Hematopoietic multipotent progenitor cell treated with erythropoietin and hydrocortisone succinate and interleukin-3 and kit ligand, for 17 days (in vitro differentiated cells): ENCODE results near the gene SLC24A3.
A peak's percentile ranks its signal among the peaks of the same experiment; 100 is the strongest.

Experiments used
- DNase-seq: peaks from one replicate; pipeline ENCODE4 v3.0.0-alpha.2; 2015; ENCODE audit warnings: low spot score

Gene SLC24A3

DNA sequence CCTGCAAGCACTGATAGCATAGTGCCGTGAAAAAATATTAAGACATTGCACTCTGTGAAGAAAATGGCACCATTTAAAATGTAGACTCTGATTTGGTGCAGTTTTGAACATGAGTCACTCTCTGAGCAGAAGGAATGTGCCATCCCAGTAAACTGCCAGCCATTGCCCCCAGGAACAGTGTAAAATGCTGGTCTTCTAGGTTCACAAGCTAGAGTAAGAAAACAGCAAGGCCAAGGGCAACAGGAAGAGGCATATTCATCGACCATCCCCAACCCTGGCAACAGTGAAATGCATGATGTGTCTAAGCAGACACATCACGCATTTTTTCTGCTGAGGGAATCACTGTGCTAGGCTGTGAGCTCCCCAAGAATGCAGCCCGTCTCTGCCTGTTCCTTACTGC, 382.5 kb downstream of the SLC24A3 start:
- no peak for DNase-seq

DNA sequence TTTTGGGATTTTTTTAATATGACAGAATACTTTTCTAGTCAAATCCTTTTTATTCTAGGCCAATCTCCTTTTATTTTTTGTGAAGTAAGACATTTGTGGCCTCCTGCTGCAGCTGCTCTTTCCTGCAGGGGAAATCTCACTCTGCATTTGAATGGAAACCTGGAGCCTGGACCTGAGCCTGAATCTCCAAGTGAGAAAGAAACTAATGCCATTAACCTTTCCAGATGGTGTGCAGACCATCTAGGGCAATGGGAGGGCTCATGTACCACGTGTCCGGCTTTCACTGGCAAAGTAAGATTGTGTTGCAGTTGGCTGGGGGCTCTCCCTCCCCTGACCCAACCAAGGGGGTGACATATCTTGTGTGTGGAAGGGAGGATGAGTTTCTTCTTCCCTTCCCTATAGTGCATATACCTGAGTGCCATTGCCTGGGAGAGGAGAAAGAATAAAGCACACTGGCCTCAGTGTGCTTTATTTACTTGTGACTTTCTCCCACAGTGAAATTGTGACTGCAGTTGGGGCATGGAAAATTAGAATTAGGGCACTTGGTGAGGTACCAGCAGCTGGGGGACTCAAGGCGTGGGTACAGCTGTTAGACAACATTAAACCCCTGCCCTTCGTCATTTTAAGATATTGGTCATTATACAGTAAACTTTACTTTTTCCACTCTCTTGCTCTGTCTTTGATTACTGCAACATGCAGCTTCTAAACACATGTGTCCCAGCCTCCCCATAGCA, 385.8 kb downstream of the SLC24A3 start:
- no peak for DNase-seq

DNA sequence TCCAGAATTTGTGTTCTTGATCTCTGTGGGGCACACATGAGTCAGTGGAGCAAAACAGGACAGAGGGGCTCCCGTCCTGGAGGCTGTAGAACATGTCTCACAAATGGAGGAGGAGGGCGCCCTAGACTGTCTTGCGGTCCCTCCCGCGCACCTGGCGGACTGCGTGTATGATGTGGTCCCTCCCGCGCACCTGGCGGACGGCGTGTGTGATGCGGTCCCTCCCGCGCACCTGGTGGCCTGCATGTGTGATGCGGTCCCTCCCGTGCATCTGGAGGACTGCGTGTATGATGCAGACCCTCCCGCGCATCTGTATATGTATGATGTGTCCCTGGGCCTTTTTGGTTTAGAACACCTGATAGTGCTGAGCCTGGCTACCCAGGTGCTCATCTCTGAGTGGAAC, 386.8 kb downstream of the SLC24A3 start:
- no peak for DNase-seq

DNA sequence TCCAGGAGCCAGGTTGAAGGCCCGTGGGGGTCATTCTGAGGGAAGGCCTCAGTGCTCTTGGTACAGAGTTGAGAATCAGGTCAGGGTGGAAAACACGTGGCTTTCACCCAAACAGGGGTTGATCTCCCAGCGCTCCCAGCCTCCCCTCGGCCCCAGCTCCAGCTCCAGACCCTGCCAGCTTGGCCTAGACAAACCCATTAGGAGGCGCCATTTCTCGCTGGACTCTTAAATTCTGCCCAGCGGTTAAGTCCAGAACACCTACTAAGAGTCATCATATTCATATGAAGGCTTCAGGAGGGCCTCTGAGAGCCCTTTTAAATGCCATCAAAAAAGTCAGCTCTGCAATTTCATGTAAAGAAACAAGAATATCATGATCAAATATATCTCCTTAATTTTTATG, 387.6 kb downstream of the SLC24A3 start:
- DNase-seq: no peak

DNA sequence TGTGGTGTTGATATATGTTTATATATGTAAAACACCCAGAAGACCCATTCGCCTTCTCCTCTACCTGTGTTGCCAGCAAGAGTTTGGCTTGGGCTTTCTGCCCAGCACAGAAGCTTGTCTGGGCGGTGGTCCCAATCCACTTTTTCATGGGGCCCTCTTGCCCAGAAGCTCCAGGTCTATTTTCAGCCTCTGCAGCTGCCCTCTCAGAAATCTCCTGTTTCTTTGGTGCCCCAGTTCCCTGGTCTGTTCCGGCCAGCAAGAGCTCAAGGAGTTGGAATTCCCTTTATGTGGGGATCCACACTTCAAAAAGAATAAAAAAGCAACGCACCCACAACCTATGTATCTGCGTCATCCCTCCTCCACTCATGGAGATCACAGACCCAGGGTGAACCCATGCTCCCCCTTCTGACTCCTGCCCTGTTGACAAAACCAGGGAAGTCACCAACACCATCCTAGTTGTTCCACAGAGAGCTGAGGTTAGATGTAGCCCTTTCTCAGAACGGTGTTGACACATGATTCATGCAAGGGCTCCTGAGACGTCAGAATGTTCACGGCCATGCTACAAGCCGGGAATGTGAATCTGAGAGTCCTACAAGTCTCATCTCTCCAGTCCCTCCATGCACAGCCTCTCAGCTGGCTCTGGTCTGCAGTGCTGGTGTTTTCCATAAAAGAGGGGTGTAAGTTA, 388.8 kb downstream of the SLC24A3 start:
- DNase-seq: no peak

DNA sequence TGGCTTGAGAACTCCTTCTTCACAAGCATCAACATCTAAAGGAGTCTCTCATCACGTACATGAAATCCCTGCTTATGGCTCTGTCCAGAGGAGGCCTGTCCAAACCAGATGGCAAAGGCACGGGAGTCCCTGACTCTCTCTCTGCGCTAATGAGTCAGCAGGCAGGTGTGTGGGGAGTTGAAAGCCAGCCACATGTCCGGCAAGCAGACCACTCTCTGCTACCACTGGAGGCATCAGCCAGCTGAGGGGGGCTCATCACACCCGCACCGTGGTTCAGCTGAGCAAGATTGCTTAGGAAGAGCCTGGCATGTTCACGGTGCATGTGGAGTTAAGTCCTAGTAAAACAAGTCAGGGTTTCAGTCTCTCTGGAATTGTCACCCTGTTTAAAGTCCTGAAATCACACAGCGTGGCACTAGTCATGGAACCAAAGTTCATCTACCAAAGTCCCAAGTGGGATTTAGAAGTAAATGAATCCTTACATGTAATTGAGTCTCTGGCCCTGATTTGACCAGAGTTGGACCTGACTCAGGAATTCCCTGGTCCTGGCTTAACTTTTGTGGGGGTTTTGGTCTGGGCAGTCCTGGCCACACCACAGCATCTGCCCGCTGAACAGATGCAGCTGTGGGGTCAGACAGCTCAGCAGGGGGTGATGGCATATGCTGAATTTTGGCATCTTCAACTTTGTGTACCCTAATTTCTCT, 390.4 kb downstream of the SLC24A3 start:
- DNase-seq: no peak

DNA sequence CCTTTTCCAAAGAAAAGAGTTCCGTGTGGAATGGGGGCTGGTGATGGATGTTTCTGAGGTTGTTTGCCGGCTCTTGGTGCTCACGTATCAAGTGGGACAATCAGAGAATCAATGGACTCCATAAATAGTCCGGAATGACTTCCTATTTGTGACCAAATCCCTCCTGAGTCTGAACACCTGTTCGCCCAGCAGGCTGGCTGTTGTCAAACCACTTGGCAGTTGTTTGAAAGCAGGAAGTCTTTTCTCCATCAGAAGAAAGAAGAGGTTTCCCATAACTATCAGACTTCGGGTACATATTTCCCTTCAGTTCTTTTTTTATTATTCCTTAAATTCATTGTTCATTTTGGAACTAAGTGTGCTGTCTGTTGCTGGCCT, 390.9 kb downstream of the SLC24A3 start:
- DNase-seq: no peak

DNA sequence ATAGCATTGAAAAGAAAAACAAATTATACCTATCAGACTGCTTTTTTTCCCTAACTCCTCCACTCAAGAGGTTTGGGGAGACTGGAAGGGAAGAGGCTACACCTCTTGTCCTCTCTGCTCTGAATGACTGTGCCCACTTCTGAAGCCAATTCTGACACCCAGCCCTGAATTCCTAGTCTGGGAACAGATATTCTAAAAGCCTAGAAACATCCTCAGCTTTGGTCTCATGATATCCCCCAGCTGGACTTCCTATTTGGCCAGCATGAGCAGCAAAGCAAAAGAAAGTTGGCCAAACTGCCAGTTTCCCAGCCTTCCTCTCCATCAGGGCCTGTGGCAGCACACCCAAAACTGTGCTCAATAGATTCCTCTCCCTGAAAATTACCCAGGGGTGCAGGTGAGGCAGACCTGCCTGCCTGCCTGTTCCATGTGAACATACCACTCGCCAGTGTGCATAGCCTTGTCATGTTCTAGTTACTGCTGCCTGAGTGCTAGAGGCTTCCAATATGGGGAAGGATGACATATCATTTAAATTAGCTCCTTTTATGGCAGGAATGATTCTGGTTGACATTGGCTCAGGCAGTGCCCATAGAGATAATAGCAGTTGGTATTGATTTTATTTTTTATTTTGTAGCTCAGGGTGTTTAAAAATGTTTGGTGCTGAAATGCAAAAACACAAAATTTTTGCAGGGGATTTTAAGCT, 393.5 kb downstream of the SLC24A3 start:
- no peak for DNase-seq

DNA sequence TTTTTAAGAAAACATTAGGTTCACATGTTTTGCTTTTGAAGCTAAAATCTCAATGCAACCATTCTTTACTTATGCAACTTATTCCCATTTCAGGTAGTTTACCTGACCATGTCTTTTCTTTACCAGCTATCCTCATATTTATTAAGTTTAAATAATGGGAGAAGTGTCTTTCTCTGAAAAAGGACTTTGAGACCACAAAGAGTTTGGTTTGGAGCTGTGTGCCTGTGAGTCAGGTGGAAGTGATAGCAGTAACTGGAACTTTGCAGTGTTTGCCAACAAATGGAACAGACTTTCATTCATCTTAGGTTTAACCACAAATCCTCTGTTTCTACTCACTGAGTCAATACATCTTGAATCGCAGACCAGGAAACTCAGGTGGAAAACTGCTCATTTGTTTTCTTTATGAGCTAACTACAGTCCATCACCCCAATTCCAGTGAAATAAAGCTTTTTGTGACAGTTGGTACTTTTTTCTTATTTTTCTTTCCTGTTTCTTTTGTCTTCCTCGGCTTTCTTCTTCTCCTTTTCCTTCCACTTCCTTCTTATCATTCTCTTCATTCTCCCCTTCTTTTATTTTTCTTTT, 397.3 kb downstream of the SLC24A3 start:
- DNase-seq: no peak

DNA sequence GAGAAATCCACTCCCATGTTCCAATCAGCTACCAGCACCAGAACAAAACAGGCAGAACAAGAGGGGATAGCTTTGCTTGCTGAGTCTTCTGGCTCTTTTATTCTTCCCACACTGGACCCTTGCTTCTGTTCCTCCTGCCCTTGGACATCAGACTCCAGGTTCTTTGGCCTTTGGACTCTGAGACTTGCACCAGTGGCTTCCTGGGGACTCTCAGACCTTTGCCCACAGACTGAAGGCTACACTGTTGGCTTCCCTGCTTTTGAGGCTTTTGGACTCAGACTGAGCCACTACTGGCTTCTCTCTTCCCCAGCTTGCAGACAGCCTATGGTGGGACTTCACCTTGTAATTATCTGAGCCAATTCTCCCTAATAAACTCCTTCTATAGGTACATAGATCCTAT, 403.2 kb downstream of the SLC24A3 start:
- no peak for DNase-seq

DNA sequence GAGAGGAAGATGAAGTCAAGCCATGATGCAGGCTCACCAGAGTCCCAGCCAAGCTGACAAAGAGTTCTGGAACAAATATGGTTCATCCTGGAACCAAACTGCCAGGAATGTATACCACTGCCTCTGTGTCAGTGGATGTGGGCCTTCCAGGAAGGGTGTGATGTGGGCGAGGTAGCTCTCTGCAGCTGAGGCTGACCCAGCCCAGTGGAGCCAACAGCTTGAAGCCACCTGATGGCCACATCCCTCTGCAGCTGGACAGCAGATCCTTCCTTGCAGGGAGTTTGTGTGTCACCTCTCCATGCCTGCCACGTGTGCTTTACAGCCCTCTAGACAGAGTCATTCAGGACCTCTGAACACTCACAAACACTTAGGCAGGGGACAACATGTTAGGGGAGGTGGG, 403.6 kb downstream of the SLC24A3 start:
- DNase-seq: no peak

DNA sequence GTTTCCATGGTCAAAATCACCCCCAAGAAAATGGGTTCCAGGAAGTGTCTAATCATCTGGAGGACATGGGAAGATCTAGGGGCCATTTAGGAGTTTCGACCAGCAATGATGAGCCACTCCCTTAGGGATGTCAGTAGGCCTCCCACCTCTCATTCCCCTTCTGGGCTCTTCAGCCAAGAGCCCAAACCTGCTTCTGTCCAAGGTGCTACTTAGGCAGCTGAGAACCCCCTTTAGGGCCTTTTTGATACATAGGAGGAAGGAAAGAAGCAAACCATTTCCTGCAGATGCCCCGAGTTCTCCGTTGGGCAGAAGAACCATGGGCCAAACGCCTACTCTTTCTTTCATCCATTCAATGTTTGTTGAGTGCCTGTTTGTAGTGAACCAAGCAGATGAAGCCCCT, 404.2 kb downstream of the SLC24A3 start:
- no peak for DNase-seq

DNA sequence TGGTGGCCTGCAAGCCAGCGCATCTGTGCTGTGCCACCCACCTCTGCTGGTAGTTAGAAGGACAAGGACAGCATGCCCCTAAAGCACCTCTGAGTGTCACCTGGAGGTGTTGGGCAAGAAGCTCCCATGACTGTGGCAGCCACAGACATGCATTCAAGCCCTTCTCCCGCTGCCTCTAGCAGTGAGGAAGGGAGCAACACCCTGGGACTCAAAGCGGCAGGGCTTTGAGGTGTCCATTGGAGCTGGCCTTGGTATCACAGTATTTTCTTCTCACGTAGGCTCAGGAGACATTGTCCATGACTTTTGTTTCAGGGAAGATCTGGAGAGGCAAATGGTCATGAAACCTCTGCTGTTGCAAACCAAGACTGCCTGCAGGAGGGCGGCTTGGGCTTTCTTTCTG, 404.8 kb downstream of the SLC24A3 start:
- DNase-seq: no peak

DNA sequence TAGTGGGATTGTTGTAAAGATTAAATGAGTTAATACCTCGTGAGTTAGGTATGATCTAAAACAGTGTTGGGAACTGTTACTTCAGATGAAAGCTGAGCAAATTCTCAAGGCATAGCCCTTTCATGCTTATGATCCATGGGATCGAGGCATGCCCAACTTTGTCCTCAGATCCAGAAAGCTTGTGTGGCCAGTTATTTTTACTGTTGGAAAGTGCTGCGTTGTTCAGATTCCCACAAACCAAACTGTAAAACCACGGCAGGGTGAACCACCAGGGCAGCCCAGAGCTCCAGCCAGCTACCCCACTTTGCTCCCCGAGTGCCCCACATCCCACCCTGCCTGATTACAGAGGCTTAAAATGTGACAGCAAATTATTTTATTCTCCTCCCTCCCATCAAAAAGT, 406.3 kb downstream of the SLC24A3 start:
- DNase-seq: no peak

DNA sequence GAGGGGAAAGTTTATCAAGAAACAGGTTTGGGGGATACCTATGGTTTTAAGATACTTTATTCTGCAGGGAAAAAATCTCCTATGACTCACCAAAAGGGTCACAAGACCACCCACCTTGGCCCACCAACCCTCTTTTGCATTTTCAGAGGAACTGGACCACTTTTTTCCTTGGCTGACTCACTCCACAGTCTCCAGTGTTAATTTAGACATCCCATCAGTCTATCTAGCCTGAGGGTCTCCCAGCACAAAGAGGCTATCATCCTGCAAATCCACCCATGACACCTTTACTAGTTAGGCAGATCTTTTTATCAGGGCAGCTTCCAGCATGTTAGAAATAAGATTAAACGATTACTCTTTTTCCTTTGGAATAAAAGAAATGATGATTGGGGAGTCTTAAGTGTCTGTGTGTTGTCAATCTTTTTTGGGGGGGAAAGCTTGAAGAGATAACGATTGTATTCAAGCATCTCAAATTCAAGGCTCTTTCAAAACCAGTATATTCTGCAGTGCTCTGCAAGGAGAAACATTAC, 407.5 kb downstream of the SLC24A3 start:
- no peak for DNase-seq

DNA sequence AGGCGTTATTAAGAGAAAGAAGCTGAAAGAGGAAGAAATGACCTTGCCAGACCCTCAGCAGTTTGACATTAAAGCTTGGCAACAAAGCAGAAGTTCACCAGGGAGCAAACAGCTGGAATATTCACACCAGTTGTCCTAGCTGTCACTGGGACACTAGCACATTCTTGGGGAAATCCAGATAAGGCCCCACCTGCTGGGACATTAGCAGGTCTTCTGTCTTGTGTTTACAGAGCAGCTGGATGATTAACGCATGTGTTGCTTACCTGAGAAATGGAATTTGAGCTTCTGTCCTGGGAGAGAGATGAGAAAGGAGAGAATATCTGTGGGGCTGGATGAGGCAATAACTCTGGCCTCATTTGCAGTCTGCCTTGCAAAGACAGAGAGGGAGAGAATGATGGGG, 408.0 kb downstream of the SLC24A3 start:
- DNase-seq: no peak

DNA sequence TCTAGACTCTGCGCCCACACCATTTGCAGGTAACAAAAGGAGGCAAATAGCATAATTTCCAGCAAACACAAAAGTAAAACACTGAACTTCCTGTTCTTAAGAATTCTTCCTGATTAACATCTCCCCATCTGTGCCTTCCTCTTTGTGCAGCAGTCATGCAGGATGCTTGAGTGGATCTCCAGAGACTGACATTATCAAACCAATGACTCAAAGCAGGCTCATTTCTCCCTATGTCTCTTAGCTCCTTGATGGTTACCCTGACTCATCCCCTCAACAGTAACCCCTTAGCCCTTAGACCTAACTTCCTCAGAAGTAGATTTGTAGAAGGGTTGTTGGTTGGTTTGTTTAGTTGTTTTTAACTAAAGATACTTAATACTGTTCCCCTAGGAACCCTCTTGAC, 408.6 kb downstream of the SLC24A3 start:
- no peak for DNase-seq

DNA sequence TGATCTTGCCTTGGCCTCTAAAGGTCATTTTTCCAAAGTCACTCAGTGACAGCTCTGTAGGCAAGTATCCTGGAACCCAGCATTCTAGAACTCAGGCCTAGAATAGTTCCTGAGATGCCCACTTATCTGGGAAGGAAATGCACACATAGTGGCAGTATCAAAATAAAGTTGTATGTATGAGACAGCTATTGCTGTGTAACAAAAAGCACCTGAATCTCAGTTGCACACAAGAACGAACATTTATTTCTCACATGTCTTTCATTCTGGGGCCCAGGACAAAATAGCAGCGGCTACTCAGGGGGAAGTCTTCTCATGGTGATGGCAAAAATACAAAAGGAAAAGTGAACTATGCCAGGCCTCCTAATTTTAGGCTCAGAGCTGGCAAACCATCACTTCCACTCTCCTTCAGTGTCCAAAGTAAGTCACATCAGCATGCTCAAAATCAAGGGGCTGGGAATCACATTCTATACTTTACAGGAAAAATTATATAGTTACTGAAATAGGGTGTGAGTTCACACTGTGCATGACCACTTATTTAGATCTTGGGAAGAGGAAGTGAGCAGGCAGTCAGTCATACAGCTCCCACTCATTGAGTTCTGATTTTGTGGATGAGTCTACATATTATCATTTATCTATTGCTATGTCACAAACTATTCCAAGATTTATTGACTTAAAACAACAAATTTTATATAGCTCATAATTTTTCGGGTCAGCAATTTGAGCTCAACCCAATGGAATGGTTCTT, 412.0 kb downstream of the SLC24A3 start:
- DNase-seq: no peak

DNA sequence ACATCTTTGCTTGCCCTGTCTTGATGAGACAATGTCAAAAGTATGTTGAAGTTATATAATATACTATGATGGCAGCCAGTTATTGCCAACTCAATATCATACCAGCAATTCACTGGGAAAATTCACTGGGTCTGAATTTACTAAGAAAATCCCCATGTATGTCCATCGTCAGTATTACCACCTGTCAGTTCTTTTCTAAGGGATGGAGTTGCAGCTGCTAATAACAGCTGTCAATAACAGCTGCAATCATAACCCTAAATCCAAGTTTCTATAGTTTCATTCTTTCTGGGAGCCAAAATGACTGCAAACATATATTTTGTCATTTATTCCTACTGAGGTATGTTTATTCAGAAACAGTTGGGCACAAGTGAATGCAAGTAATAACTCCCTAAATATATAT, 413.0 kb downstream of the SLC24A3 start:
- DNase-seq: no peak

DNA sequence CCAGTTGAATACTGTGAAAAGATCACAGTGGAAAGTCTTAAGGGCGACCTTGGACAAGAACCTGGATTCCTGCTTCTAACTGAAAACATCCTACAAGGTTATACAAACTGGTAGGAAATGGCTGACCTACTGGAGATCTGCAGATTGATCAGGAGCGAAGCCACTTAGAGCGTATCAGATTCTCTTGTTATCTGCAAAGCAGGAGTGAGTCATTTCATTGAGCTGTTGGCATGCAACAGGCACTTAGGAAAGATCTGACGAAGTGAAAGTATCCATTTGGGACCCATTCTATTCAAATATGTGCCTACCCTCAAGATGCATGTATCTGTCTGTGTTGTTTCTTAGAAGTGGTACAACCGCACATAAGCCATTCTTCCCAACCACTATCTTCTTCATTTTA, 414.5 kb downstream of the SLC24A3 start:
- no peak for DNase-seq

DNA sequence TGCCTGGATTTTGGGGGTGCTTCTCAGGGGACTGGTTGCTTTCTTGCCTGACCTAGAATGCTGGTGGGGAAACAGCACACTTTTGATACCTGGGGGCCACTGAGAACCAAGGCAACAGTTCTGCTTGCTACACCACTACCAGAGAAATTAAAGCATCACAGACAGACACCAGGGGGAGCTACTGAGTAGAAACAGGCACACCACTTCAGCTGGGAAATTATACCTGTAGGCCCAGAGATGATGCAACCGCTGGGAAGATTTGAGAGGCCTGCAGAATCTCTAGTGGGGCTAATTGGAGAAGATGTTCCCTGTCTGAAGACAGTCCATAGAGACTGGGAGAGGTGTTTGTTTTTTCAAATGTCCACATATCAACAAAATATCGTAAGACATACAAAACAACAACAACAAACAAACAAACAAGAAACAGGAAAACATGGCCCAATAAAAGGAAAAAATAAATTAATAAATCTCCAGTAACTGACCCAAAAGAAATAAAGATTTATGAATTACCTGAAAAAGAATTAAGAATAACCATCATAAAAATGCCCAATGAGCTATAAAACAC, 416.2 kb downstream of the SLC24A3 start:
- DNase-seq: peak; percentile 56
